Activated T-helper 2 cell treated with anti-CD3 and anti-CD28 coated beads, Interferon-gamma antibody, Interleukin-2, Interleukin-4, amounts not matched to agents 10 μg/mL and 5 μg/mL and 100 μg/mL, durations not matched to agents 14 hours and 24 hours and 36 hours (primary cell): ENCODE data around the gene APC. TPM values are rescaled to one million over a fixed set of nuclear protein-coding genes. Genes with fewer than 3 reads are reported as not detected.
A peak's percentile ranks its signal among the peaks of the same experiment; 100 is the strongest.

Experiments used
- DNase-seq: peaks from one replicate; pipeline ENCODE4 v3.0.0; 2021; ENCODE audit warnings: low spot score
- H3K27ac Mint-ChIP-seq: one replicate; pipeline ENCODE4 v1.8.0; 2021; ENCODE audit warnings: mixed read lengths
- H3K27me3 Mint-ChIP-seq: one replicate; pipeline ENCODE4 v1.8.0; 2021; ENCODE audit warnings: low read depth, mixed read lengths
- H3K36me3 Mint-ChIP-seq: one replicate; pipeline ENCODE4 v1.8.0; 2021; ENCODE audit warnings: low read depth, mixed read lengths
- H3K4me1 Mint-ChIP-seq: one replicate; pipeline ENCODE4 v1.8.0; 2021; ENCODE audit warnings: low read depth, mixed read lengths
- H3K4me3 Mint-ChIP-seq: one replicate; pipeline ENCODE4 v1.8.0; 2021; ENCODE audit warnings: low read depth, mild to moderate bottlenecking, moderate library complexity, mixed read lengths
- H3K9me3 Mint-ChIP-seq: one replicate; pipeline ENCODE4 v1.8.0; 2021; ENCODE audit warnings: mixed read lengths
- intact Hi-C: fragments of 100-400 bp; cut with micrococcal nuclease; formaldehyde crosslinking; loops from one replicate; pipeline ENCODE4 v1.15.1; 2023
- total RNA-seq: library from RNA; stranded (reverse); gene quantifications from 2 replicates; pipeline ENCODE4 v1.2.3, GENCODE V29; 2022

The APC gene
- 17.4 and 21.4 TPM in 2 replicates for total RNA-seq

GRCh38 chr5:112737463-112738190, at the start of gene APC:
APC (plus strand) TSS chr5:112737885; CDS start chr5:112754891, 17,006 bp downstream.
- Mint-ChIP-seq H3K4me3 (peak within 1 kb of the TSS; percentile 84), H3K27ac (peak within 1 kb of the TSS; percentile 54), H3K36me3 (no peaks in the 10 kb centered on the region), H3K4me1 (peaks cover 10% of the 10 kb centered on the region), H3K27me3 (peaks cover 2% of the 10 kb centered on the region), H3K9me3 (no peaks in the 10 kb centered on the region)
- DNase-seq, result peak; percentile 77
- intact Hi-C loops, result loop anchor here (1.0 kb wide), 1 partner anchor 30 kb away; no protein-coding TSS in a partner anchor

- Mint-ChIP-seq H3K27me3 (peaks cover 39% of the 10 kb centered on the region), H3K4me1 (peaks cover 2% of the 10 kb centered on the region)
- DNase-seq, result no peak
Measured at GRCh38 chr5:112689155-112689909, 48.4 kb upstream of the APC start.

GRCh38 chr5:112690605-112691338, 46.9 kb upstream of the APC start:
- H3K27ac Mint-ChIP-seq, result no peak overlapping the region
- H3K36me3 Mint-ChIP-seq, result no peaks in the 10 kb centered on the region

More at GRCh38 chr5:112689155-112689909, 48.4 kb upstream of the APC start:
- H3K36me3 Mint-ChIP-seq, result no peaks in the 10 kb centered on the region
- no peaks in the 10 kb centered on the region for H3K9me3 Mint-ChIP-seq
- intact Hi-C loops, result no loop called here
- no peak overlapping the region for H3K27ac Mint-ChIP-seq
- H3K4me3 Mint-ChIP-seq, result no peak overlapping the region

DNA sequence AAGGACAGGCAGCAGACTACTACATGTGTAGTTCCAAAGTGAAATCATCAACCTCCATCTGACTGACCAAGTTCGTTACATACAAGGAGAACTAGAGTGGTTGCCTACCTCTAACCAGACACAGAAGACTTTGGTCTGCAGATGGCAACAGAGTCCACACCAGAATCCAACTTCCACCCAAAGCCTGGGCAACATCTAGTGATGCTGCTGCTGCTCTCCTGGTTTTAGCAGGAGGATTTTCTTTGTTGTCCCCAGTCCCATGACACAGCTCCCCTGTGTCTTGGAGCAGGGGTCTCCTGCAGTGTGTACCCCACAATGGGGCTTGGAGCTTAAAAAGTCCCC, 46.4 kb upstream of the APC start:
- DNase-seq, result no peak
- Mint-ChIP-seq H3K9me3 (no peaks in the 10 kb centered on the region), H3K27me3 (peaks cover 47% of the 10 kb centered on the region), H3K27ac (no peak overlapping the region), H3K36me3 (no peaks in the 10 kb centered on the region), H3K4me3 (no peak overlapping the region), H3K4me1 (peaks cover 8% of the 10 kb centered on the region)
- intact Hi-C loops, result loop anchor here (1.0 kb wide), 1 partner anchor 66 kb away; no protein-coding TSS in a partner anchor

More at GRCh38 chr5:112690605-112691338, 46.9 kb upstream of the APC start:
- peaks cover 43% of the 10 kb centered on the region for H3K27me3 Mint-ChIP-seq
- H3K4me3 Mint-ChIP-seq, result no peak overlapping the region
- intact Hi-C loops, result loop anchor here (1.0 kb wide), 1 partner anchor 67 kb away; no protein-coding TSS in a partner anchor
- H3K4me1 Mint-ChIP-seq, result peaks cover 8% of the 10 kb centered on the region
- H3K9me3 Mint-ChIP-seq, result no peaks in the 10 kb centered on the region
- no peak for DNase-seq

GRCh38 chr5:112691758-112692157, 45.9 kb upstream of the APC start:
- Mint-ChIP-seq H3K27ac (no peak overlapping the region), H3K36me3 (no peaks in the 10 kb centered on the region), H3K9me3 (no peaks in the 10 kb centered on the region), H3K27me3 (peaks cover 48% of the 10 kb centered on the region), H3K4me1 (peaks cover 8% of the 10 kb centered on the region), H3K4me3 (no peak overlapping the region)
- intact Hi-C loops, result loop anchor here (1.0 kb wide), 1 partner anchor 66 kb away; no protein-coding TSS in a partner anchor
- no peak for DNase-seq

DNA sequence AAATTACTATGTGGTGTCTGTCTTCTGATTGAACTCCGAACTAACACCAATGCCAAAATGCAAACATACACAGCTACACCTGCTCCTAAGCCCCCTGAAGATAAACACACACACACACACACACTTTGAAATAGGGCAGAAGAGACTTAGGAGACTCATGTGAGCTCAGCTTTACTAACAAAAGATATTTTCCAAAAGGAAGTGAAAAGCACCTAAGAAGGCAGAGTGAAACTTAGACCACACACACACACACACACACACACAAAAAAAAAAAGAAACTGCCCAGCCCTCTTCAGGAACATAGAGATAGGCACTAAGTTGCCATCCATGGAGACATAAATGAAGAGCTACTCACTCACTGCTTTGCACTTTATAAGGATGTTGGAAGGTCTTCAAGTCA, 45.2 kb upstream of the APC start:
- no peak for DNase-seq
- no peaks in the 10 kb centered on the region for H3K9me3 Mint-ChIP-seq
- H3K27ac Mint-ChIP-seq, result no peak overlapping the region
- no peaks in the 10 kb centered on the region for H3K36me3 Mint-ChIP-seq
- intact Hi-C loops, result no loop called here
- no peak overlapping the region for H3K4me3 Mint-ChIP-seq
- H3K27me3 Mint-ChIP-seq, result peaks cover 49% of the 10 kb centered on the region
- H3K4me1 Mint-ChIP-seq, result peaks cover 8% of the 10 kb centered on the region

GRCh38 chr5:112693301-112693700, 44.4 kb upstream of the APC start:
- Mint-ChIP-seq H3K36me3 (no peaks in the 10 kb centered on the region), H3K27me3 (peaks cover 49% of the 10 kb centered on the region), H3K27ac (no peak overlapping the region), H3K9me3 (no peaks in the 10 kb centered on the region), H3K4me1 (peaks cover 8% of the 10 kb centered on the region), H3K4me3 (no peak overlapping the region)
- intact Hi-C loops, result no loop called here
- DNase-seq, result no peak

- H3K27ac Mint-ChIP-seq, result no peak overlapping the region
- intact Hi-C loops, result no loop called here
- H3K9me3 Mint-ChIP-seq, result no peaks in the 10 kb centered on the region
- H3K4me3 Mint-ChIP-seq, result no peak overlapping the region
- no peaks in the 10 kb centered on the region for H3K36me3 Mint-ChIP-seq
- peaks cover 8% of the 10 kb centered on the region for H3K4me1 Mint-ChIP-seq
- DNase-seq, result no peak
- peaks cover 43% of the 10 kb centered on the region for H3K27me3 Mint-ChIP-seq
Measured at GRCh38 chr5:112694853-112695709, 42.6 kb upstream of the APC start.

DNA sequence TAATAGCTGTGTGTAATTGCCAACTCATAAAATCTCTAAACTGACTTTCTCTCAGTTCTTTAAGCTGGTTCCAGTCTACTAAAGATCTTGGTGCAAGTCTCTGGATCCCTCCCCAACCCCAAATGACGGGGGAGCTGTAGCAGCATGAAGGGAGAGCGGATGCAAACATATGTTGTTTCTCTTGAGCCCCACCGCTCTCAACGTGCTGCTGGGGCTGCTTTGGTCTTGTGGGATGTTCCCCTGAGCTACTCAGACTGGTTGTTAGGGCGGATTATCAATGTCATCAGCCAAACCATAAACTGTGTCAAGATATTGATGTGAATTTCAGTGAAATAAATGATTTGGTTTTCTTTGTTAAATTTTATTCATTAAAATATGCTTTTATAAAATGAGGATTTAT, 40.9 kb upstream of the APC start:
- DNase-seq, result no peak
- no peaks in the 10 kb centered on the region for H3K36me3 Mint-ChIP-seq
- H3K9me3 Mint-ChIP-seq, result no peaks in the 10 kb centered on the region
- intact Hi-C loops, result no loop called here
- no peak overlapping the region for H3K4me3 Mint-ChIP-seq
- H3K27ac Mint-ChIP-seq, result no peak overlapping the region
- H3K27me3 Mint-ChIP-seq, result peaks cover 45% of the 10 kb centered on the region
- H3K4me1 Mint-ChIP-seq, result peaks cover 8% of the 10 kb centered on the region

GRCh38 chr5:112697322-112697721, 40.4 kb upstream of the APC start:
- no peak overlapping the region for H3K27ac Mint-ChIP-seq
- peaks cover 45% of the 10 kb centered on the region for H3K27me3 Mint-ChIP-seq
- no peak overlapping the region for H3K4me3 Mint-ChIP-seq
- no peaks in the 10 kb centered on the region for H3K36me3 Mint-ChIP-seq
- no peak for DNase-seq
- no peaks in the 10 kb centered on the region for H3K9me3 Mint-ChIP-seq
- intact Hi-C loops, result no loop called here
- peaks cover 7% of the 10 kb centered on the region for H3K4me1 Mint-ChIP-seq

- H3K4me3 Mint-ChIP-seq, result no peak overlapping the region
- no peaks in the 10 kb centered on the region for H3K9me3 Mint-ChIP-seq
- intact Hi-C loops, result no loop called here
- H3K4me1 Mint-ChIP-seq, result peaks cover 6% of the 10 kb centered on the region
- H3K36me3 Mint-ChIP-seq, result no peaks in the 10 kb centered on the region
- DNase-seq, result no peak
- H3K27me3 Mint-ChIP-seq, result peaks cover 41% of the 10 kb centered on the region
- no peak overlapping the region for H3K27ac Mint-ChIP-seq
Measured at GRCh38 chr5:112697833-112698232, 39.9 kb upstream of the APC start.
